ENCODE results near the gene ATG5.

ATG5 gene

GRCh38 chr6:106325336-106326178 lies at the start of gene ATG5:
Gene ATG5 (minus strand): TSS chr6:106325760. CDS start chr6:106316208, 9,552 bp downstream.
- DNase-seq (ENCODE audit: low read depth): peak; percentile 98

- no peak for DNase-seq (ENCODE audit: low read depth)
Observed at GRCh38 chr6:106373502-106374239, 48.1 kb upstream of the ATG5 start.

- DNase-seq (ENCODE audit: low read depth): no peak
Observed at GRCh38 chr6:106372838-106373501, 47.4 kb upstream of the ATG5 start.

- no peak for DNase-seq (ENCODE audit: low read depth)
Observed at GRCh38 chr6:106370639-106371038, 45.1 kb upstream of the ATG5 start.

- no peak for DNase-seq (ENCODE audit: low read depth)
Observed at GRCh38 chr6:106369739-106370138, 44.2 kb upstream of the ATG5 start.

GRCh38 chr6:106363401-106364138 lies 38.0 kb upstream of the ATG5 start:
- no peak for DNase-seq (ENCODE audit: low read depth)

GRCh38 chr6:106360989-106361430 lies 35.5 kb upstream of the ATG5 start:
- no peak for DNase-seq (ENCODE audit: low read depth)

GRCh38 chr6:106360410-106360988 lies 34.9 kb upstream of the ATG5 start, which contains the start of gene CRYBG1:
Gene CRYBG1 (plus strand): TSS chr6:106360717. CDS start chr6:106360909, 192 bp downstream.
- no peak for DNase-seq (ENCODE audit: low read depth)

GRCh38 chr6:106359959-106360409 lies 34.4 kb upstream of the ATG5 start:
- no peak for DNase-seq (ENCODE audit: low read depth)

- DNase-seq (ENCODE audit: low read depth): no peak
Observed at GRCh38 chr6:106356378-106356777, 30.8 kb upstream of the ATG5 start.

GRCh38 chr6:106347219-106347618 lies 21.7 kb upstream of the ATG5 start:
- no peak for DNase-seq (ENCODE audit: low read depth)

GRCh38 chr6:106339334-106340029 lies 13.9 kb upstream of the ATG5 start:
- peak; percentile 62 for DNase-seq (ENCODE audit: low read depth)

GRCh38 chr6:106334646-106335448 lies 9.3 kb upstream of the ATG5 start:
- peak; percentile 43 for DNase-seq (ENCODE audit: low read depth)

GRCh38 chr6:106324726-106325335 lies 729 bp downstream of the ATG5 start:
- DNase-seq (ENCODE audit: low read depth): peak; percentile 15

- no peak for DNase-seq (ENCODE audit: low read depth)
Observed at GRCh38 chr6:106321940-106322339, 3.6 kb downstream of the ATG5 start.

GRCh38 chr6:106318851-106319250 lies 6.7 kb downstream of the ATG5 start:
- DNase-seq (ENCODE audit: low read depth): no peak

- no peak for DNase-seq (ENCODE audit: low read depth)
Observed at GRCh38 chr6:106318061-106318460, 7.5 kb downstream of the ATG5 start.

- no peak for DNase-seq (ENCODE audit: low read depth)
Observed at GRCh38 chr6:106316375-106316766, 9.2 kb downstream of the ATG5 start.

- DNase-seq (ENCODE audit: low read depth): peak; percentile 48
Observed at GRCh38 chr6:106315765-106316374, 9.7 kb downstream of the ATG5 start.

Data from amniotic epithelial cell (primary cell).